Naive thymus-derived CD8-positive, alpha-beta T cell (primary cell): ENCODE data around the gene CACNG5. TPM values are rescaled to one million over a fixed set of nuclear protein-coding genes. Genes with fewer than 3 reads are reported as not detected.

ENCODE experiments used
- ATAC-seq, 2 donors: fragments of 150-1000 bp; cut with Tn5 transposase in 1 of 2; sonication (Bioruptor Pico), chemical (Tn5 transposase) in 1 of 2; 1 replicate in 1 of 2; 2 replicates in 1 of 2; pipeline ENCODE4 v1.10.0; 2021; ENCODE audit warnings: mild to moderate bottlenecking in 2 of 2, moderate library complexity in 2 of 2
- POLR2A ChIA-PET: fragments of 350-600 bp; sonication (Branson Sonifier 250); formaldehyde crosslinking; loops from one replicate; lab custom pipeline; 2021; ENCODE audit warnings: antibody characterized with exemption; lab: Charles Lee
- DNase-seq, 10 donors: peaks; one replicate each; pipeline versions ENCODE4 v3.0.0 to v3.0.0-alpha.2; 2020 to 2022
- H3K27ac Mint-ChIP-seq, 10 donors: one replicate each; pipeline ENCODE4 v1.8.0; 2020 to 2022; ENCODE audit warnings: mild to moderate bottlenecking in 10 of 10, mixed read lengths in 10 of 10, moderate library complexity in 4 of 10, inconsistent platforms in 1 of 10
- H3K27me3 Mint-ChIP-seq, 5 donors: one replicate each; pipeline ENCODE4 v1.8.0; 2021 to 2022; ENCODE audit warnings: mixed read lengths in 5 of 5
- H3K36me3 Mint-ChIP-seq, 3 donors: one replicate each; pipeline ENCODE4 v1.8.0; 2020 to 2022; ENCODE audit warnings: mixed read lengths in 3 of 3, mild to moderate bottlenecking in 2 of 3, inconsistent platforms in 1 of 3
- H3K4me1 Mint-ChIP-seq, 4 donors: one replicate each; pipeline ENCODE4 v1.8.0; 2021 to 2022; ENCODE audit warnings: mixed read lengths in 4 of 4
- H3K4me3 Mint-ChIP-seq, 10 donors: one replicate each; pipeline ENCODE4 v1.8.0; 2020 to 2022; ENCODE audit warnings: mild to moderate bottlenecking in 10 of 10, mixed read lengths in 10 of 10, moderate library complexity in 6 of 10, inconsistent platforms in 1 of 10
- H3K9me3 Mint-ChIP-seq, 9 donors: one replicate each; pipeline ENCODE4 v1.8.0; 2020 to 2022; ENCODE audit warnings: mixed read lengths in 9 of 9, mild to moderate bottlenecking in 3 of 9, inconsistent platforms in 1 of 9, moderate library complexity in 1 of 9
- microRNA-seq: library from miRNA; unstranded; fragments of <30 nt; microRNA quantifications from one replicate; pipeline ENCODE4 v1.2.0, GENCODE V29; 2022; ENCODE audit warnings: borderline microRNAs expressed
- polyA plus RNA-seq, 3 donors: library from polyadenylated mRNA; unstranded; fragments of 300-500 nt; fragmentation: Illumina TruSeq; gene quantifications; one replicate each; pipeline ENCODE4 v1.2.3, GENCODE V29; 2021
- total RNA-seq, 8 experiments: library from RNA in 2 of 8; stranded (reverse) in 2 of 8; gene quantifications; one replicate each; pipeline ENCODE4 v1.2.3 and lab custom pipeline; 2021 to 2026

The CACNG5 gene
- total and polyA plus RNA-seq, 5 experiments from 2014 or later: not detected

GRCh38 chr17:66918896-66919295 lies 84.0 kb downstream of the CACNG5 start:
- H3K36me3 Mint-ChIP-seq: peaks cover 0 to 11% (median 4%) of the 10 kb centered on the region in 3 donors
- H3K27me3 Mint-ChIP-seq: peaks cover 17 to 51% (median 22%) of the 10 kb centered on the region in 5 donors
- POLR2A ChIA-PET: no interaction called here
- no peak overlapping the region for H3K27ac Mint-ChIP-seq
- no peak for DNase-seq
- H3K9me3 Mint-ChIP-seq: peaks cover 0 to 20% (median 8%) of the 10 kb centered on the region in 9 donors
- H3K4me3 Mint-ChIP-seq: no peak overlapping the region
- ATAC-seq: no peak
- peaks cover 0 to 5% (median 0%) of the 10 kb centered on the region in 4 donors for H3K4me1 Mint-ChIP-seq

DNA sequence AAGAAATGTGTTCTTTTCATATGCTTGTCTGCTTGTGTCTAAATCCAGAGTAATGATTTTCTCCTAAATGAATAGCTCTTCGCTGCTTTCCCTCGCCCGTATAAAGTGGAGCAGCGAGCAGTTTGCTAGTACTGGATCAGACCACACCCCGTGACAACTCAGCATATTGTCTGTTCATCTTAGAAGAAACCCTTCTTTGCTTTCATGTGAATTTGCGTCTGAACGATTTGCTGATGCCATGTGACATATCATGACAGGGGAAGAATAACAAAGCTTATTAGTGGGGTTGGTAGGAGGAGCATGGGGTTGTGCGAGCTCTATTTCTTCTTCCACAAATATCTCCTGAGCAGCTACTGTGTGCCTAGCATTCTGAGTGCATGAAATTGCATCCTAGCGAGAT lies 85.5 kb downstream of the CACNG5 start:
- POLR2A ChIA-PET: no interaction called here
- H3K9me3 Mint-ChIP-seq: peaks cover 0 to 20% (median 8%) of the 10 kb centered on the region in 9 donors
- DNase-seq (peak in 1 of 10 donors; percentile 46), ATAC-seq (no peak)
- no peak overlapping the region for H3K4me3 Mint-ChIP-seq
- peaks cover 0 to 5% (median 0%) of the 10 kb centered on the region in 4 donors for H3K4me1 Mint-ChIP-seq
- peaks cover 0 to 11% (median 4%) of the 10 kb centered on the region in 3 donors for H3K36me3 Mint-ChIP-seq
- no peak overlapping the region for H3K27ac Mint-ChIP-seq
- H3K27me3 Mint-ChIP-seq: peaks cover 16 to 47% (median 22%) of the 10 kb centered on the region in 5 donors

GRCh38 chr17:66920950-66921349 lies 86.0 kb downstream of the CACNG5 start:
- Mint-ChIP-seq H3K36me3 (peaks cover 0 to 11% (median 4%) of the 10 kb centered on the region in 3 donors), H3K27ac (no peak overlapping the region), H3K27me3 (peaks cover 14 to 47% (median 24%) of the 10 kb centered on the region in 5 donors), H3K4me3 (no peak overlapping the region), H3K4me1 (peaks cover 0 to 1% (median 0%) of the 10 kb centered on the region in 4 donors), H3K9me3 (peaks cover 0 to 20% (median 8%) of the 10 kb centered on the region in 9 donors)
- DNase-seq (peak in 1 of 10 donors; percentile 11), ATAC-seq (no peak)
- POLR2A ChIA-PET: no interaction called here

- POLR2A ChIA-PET: no interaction called here
- H3K27me3 Mint-ChIP-seq: peaks cover 12 to 54% (median 32%) of the 10 kb centered on the region in 5 donors
- H3K4me1 Mint-ChIP-seq: no peaks in the 10 kb centered on the region
Observed at GRCh38 chr17:66923886-66924285, 89.0 kb downstream of the CACNG5 start.

DNA sequence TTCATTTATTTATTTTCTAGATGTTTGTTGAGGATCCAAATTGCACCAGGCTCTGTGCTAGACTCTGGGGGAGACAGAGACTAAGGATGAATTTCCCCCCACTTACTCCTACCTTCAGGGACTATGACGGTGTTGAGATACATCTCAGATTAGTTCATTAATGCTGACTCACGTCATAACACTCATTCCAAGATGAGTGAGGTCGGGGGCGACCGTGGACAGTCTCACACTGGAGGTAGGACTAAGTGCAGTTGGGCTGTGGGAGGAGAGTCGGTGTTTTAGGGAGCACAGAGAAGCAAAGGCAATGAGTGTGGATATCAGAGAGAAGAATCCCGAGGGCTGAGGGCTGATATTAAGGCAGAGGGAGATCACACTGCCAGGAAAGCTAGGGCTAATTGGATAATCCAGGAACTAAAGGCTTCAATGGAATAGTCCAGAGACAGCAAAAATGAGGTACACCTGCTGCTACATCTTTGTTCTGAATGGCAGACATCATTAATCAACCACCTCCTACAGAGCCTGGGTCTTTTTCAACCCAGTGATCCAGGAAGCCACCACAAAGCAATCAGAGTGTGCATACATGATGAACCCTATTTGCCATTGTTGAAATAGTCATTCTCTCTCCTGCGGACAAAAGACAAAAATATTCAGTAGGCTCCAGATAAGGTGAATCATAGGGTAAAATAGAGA lies 91.0 kb downstream of the CACNG5 start:
- Mint-ChIP-seq H3K27ac (no peak overlapping the region), H3K27me3 (peaks cover 12 to 69% (median 36%) of the 10 kb centered on the region in 5 donors), H3K4me3 (no peak overlapping the region), H3K4me1 (no peaks in the 10 kb centered on the region), H3K9me3 (peaks cover 0 to 12% (median 6%) of the 10 kb centered on the region in 9 donors), H3K36me3 (peaks cover 0 to 5% (median 0%) of the 10 kb centered on the region in 3 donors)
- POLR2A ChIA-PET: no interaction called here
- peak in 1 of 10 donors; percentile 4 for DNase-seq
- ATAC-seq: no peak

More at GRCh38 chr17:66923886-66924285, 89.0 kb downstream of the CACNG5 start:
- no peak overlapping the region for H3K27ac Mint-ChIP-seq
- DNase-seq (no peak), ATAC-seq (no peak)
- H3K9me3 Mint-ChIP-seq: peaks cover 0 to 15% (median 6%) of the 10 kb centered on the region in 9 donors
- peaks cover 0 to 5% (median 0%) of the 10 kb centered on the region in 3 donors for H3K36me3 Mint-ChIP-seq
- no peak overlapping the region for H3K4me3 Mint-ChIP-seq

GRCh38 chr17:66928949-66929348 lies 94.0 kb downstream of the CACNG5 start:
- no peaks in the 10 kb centered on the region for H3K36me3 Mint-ChIP-seq
- no peak overlapping the region for H3K27ac Mint-ChIP-seq
- H3K9me3 Mint-ChIP-seq: no peaks in the 10 kb centered on the region
- DNase-seq (no peak), ATAC-seq (no peak)
- peaks cover 12 to 73% (median 31%) of the 10 kb centered on the region in 5 donors for H3K27me3 Mint-ChIP-seq
- no peaks in the 10 kb centered on the region for H3K4me1 Mint-ChIP-seq
- no peak overlapping the region for H3K4me3 Mint-ChIP-seq
- POLR2A ChIA-PET: no interaction called here

GRCh38 chr17:66929591-66929990 lies 94.7 kb downstream of the CACNG5 start:
- Mint-ChIP-seq H3K27me3 (peaks cover 13 to 66% (median 30%) of the 10 kb centered on the region in 5 donors), H3K9me3 (peaks cover 0 to 2% (median 0%) of the 10 kb centered on the region in 9 donors), H3K27ac (peak overlapping the region in 1 of 10 donors; percentile 63), H3K4me1 (no peaks in the 10 kb centered on the region), H3K4me3 (no peak overlapping the region), H3K36me3 (peaks cover 0 to 1% (median 0%) of the 10 kb centered on the region in 3 donors)
- DNase-seq (no peak), ATAC-seq (no peak)
- POLR2A ChIA-PET: no interaction called here

DNA sequence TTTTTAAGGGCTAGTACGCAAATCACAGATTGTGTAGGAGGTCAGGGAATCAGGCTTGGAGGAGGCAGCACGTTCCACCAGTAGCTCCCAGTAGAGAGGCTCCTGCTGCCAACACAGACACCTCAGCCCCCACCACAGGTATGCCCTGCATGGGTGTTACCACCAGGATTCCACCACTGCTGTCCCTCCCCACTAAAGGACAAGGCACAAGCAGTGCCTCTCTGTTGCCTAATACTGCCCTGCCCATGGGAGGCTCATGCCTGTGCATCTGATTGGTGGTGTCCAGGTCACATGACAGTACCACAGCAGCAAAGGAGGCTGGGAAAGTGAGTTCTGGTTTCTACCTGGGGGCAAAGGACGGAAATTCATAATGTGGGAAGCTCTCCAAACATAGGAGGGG lies 96.0 kb downstream of the CACNG5 start:
- Mint-ChIP-seq H3K27ac (no peak overlapping the region), H3K36me3 (peaks cover 0 to 5% (median 0%) of the 10 kb centered on the region in 3 donors), H3K4me1 (no peaks in the 10 kb centered on the region), H3K4me3 (no peak overlapping the region), H3K9me3 (peaks cover 0 to 13% (median 2%) of the 10 kb centered on the region in 9 donors), H3K27me3 (peaks cover 12 to 58% (median 28%) of the 10 kb centered on the region in 5 donors)
- POLR2A ChIA-PET: no interaction called here
- ATAC-seq: no peak
- no peak for DNase-seq

DNA sequence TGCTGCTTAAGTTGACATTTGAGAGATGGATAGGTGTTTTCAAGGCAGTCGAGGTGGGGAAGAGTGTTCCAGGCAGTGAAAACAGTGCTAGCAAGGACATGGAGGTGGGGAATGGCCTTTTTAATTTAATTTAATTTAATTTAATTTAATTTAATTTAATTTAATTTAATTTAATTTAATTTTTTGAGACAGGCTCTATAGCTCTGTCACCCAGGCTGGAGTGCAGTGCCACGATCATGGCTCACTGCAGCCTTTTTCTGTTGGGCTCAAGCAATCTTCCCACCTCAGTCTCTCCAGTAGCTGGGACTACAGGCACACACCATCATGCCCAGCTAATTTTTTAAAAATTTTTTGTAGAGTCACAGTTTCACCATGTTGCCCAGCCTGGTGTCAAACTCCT lies 97.4 kb downstream of the CACNG5 start:
- peaks cover 0 to 27% (median 6%) of the 10 kb centered on the region in 9 donors for H3K9me3 Mint-ChIP-seq
- no peak overlapping the region for H3K4me3 Mint-ChIP-seq
- ATAC-seq (no peak), DNase-seq (no peak)
- no peaks in the 10 kb centered on the region for H3K4me1 Mint-ChIP-seq
- peaks cover 0 to 10% (median 0%) of the 10 kb centered on the region in 3 donors for H3K36me3 Mint-ChIP-seq
- peaks cover 11 to 46% (median 19%) of the 10 kb centered on the region in 5 donors for H3K27me3 Mint-ChIP-seq
- POLR2A ChIA-PET: no interaction called here
- no peak overlapping the region for H3K27ac Mint-ChIP-seq

DNA sequence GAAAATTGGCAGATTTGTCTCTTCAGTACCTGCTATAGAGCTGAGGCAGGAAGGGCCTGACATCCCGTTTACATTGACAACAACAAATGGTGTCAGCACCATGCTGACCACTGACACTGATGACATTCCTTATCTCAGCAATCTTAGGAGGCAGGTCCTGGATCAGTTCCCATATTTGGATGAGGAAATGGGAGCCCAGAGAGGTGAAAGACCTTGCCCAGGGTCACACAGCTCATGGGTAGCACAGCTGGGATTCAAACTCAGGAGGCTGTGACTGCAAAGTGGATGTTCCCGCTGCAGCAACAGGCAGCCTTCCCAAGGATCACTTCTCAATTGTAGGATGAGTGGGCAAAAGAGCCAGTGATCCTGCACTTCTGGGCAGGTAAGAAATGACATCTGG lies 99.1 kb downstream of the CACNG5 start:
- ATAC-seq: no peak
- no peak overlapping the region for H3K27ac Mint-ChIP-seq

More for the DNA sequence above, 99.1 kb downstream of the CACNG5 start:
- POLR2A ChIA-PET: no interaction called here
- H3K27me3 Mint-ChIP-seq: peaks cover 16 to 49% (median 23%) of the 10 kb centered on the region in 5 donors
- no peak for DNase-seq
- H3K4me1 Mint-ChIP-seq: no peaks in the 10 kb centered on the region
- H3K4me3 Mint-ChIP-seq: no peak overlapping the region
- H3K36me3 Mint-ChIP-seq: peaks cover 0 to 21% (median 0%) of the 10 kb centered on the region in 3 donors
- H3K9me3 Mint-ChIP-seq: peaks cover 0 to 39% (median 15%) of the 10 kb centered on the region in 9 donors

Small RNA genes within 50 kb of the gene (microRNA-seq; reads per million reads assigned to microRNA genes)
- gene MIR634: not detected

Other genes with a start within 250 kb of the CACNG5 start
- gene CACNG4, start 129.6 kb downstream of the CACNG5 start, total RNA-seq: not detected
- not detected for gene CACNG4, start 129.6 kb downstream of the CACNG5 start, polyA plus RNA-seq
- not detected for gene CACNG1, start 209.4 kb downstream of the CACNG5 start, total RNA-seq
- gene CACNG1, start 209.4 kb downstream of the CACNG5 start, polyA plus RNA-seq: not detected